Putamen (tissue), 1 donor: ENCODE data around the gene PTK7.
A peak's percentile ranks its signal among the peaks of the same experiment; 100 is the strongest.
"Not testable (repeated sequence)": the region's sequence is repeated elsewhere in the genome, so short reads cannot be mapped to it uniquely, and the experiment has no call there.

ENCODE experiments used
- DNase-seq: peaks from one replicate; pipeline ENCODE4 v3.0.0-alpha.2; 2016; ENCODE audit warnings: low spot score

The PTK7 gene

GRCh38 chr6:43119482-43119881 is 43.4 kb downstream of the PTK7 start:
- DNase-seq, result no peak

GRCh38 chr6:43120101-43120763 is 44.1 kb downstream of the PTK7 start:
- DNase-seq, result no peak

GRCh38 chr6:43120944-43121913 is 45.1 kb downstream of the PTK7 start:
- DNase-seq, result no peak

GRCh38 chr6:43122146-43122545 is 46.0 kb downstream of the PTK7 start:
- no peak for DNase-seq

- DNase-seq, result no peak
Observed at GRCh38 chr6:43123461-43124314, 47.6 kb downstream of the PTK7 start.

- DNase-seq, result no peak
Observed at GRCh38 chr6:43124481-43124880, 48.4 kb downstream of the PTK7 start.

- no peak for DNase-seq
Observed at GRCh38 chr6:43125119-43125518, 49.0 kb downstream of the PTK7 start.

- no peak for DNase-seq
Observed at GRCh38 chr6:43125555-43125954, 49.4 kb downstream of the PTK7 start.

GRCh38 chr6:43127180-43127579 is 51.1 kb downstream of the PTK7 start:
- no peak for DNase-seq

- no peak for DNase-seq
Observed at GRCh38 chr6:43127877-43128276, 51.8 kb downstream of the PTK7 start.

- DNase-seq, result no peak
Observed at GRCh38 chr6:43128926-43129325, 52.8 kb downstream of the PTK7 start.

GRCh38 chr6:43129434-43130194 is 53.5 kb downstream of the PTK7 start:
- no peak for DNase-seq

GRCh38 chr6:43130429-43130828 is 54.3 kb downstream of the PTK7 start:
- no peak for DNase-seq

GRCh38 chr6:43131379-43131778 is 55.3 kb downstream of the PTK7 start:
- DNase-seq, result not testable (repeated sequence)

GRCh38 chr6:43138267-43138666 is 62.2 kb downstream of the PTK7 start:
- no peak for DNase-seq

GRCh38 chr6:43139973-43140372 is 63.9 kb downstream of the PTK7 start:
- not testable (repeated sequence) for DNase-seq

GRCh38 chr6:43141644-43142043 is 65.5 kb downstream of the PTK7 start:
- DNase-seq, result no peak

- DNase-seq, result no peak
Observed at GRCh38 chr6:43142101-43142500, 66.0 kb downstream of the PTK7 start.

GRCh38 chr6:43143235-43144128 is 67.4 kb downstream of the PTK7 start:
- peak; percentile 71 for DNase-seq

GRCh38 chr6:43144879-43145278 is 68.8 kb downstream of the PTK7 start:
- DNase-seq, result no peak
